Measurements from ENCODE around the gene PTPN20.
"Not testable (repeated sequence)": the region's sequence is repeated elsewhere in the genome, so short reads cannot be mapped to it uniquely, and the experiment has no call there.

- TF ChIP-seq CTCF, POLR2A (IDR thresholded peaks at IDR 0.05): not testable (repeated sequence)
These were observed 3.8 kb upstream of the PTPN20 start for GRCh38 chr10:46907185-46908117.
